Endothelial cell (in vitro differentiated cells): ENCODE measurements around the gene KCNJ14. TPM values are rescaled to one million over a fixed set of nuclear protein-coding genes. Genes with fewer than 3 reads are reported as not detected.

Experiments used
- DNase-seq: peaks from one replicate; pipeline ENCODE4 v3.0.0; 2021; ENCODE audit warnings: low spot score
- H3K27ac Mint-ChIP-seq: one replicate; pipeline ENCODE4 v1.8.0; 2021; ENCODE audit warnings: mixed read lengths, inconsistent platforms; ENCODE audit not compliant: unreplicated experiment
- H3K27me3 Mint-ChIP-seq: one replicate; pipeline ENCODE4 v1.8.0; 2021; ENCODE audit warnings: mild to moderate bottlenecking, moderate library complexity, mixed read lengths, inconsistent platforms; ENCODE audit not compliant: unreplicated experiment
- H3K36me3 Mint-ChIP-seq: one replicate; pipeline ENCODE4 v1.8.0; 2021; ENCODE audit warnings: mild to moderate bottlenecking, low read depth, mixed read lengths, inconsistent platforms; ENCODE audit not compliant: unreplicated experiment
- H3K4me1 Mint-ChIP-seq: one replicate; pipeline ENCODE4 v1.8.0; 2021; ENCODE audit warnings: mild to moderate bottlenecking, mixed read lengths, inconsistent platforms; ENCODE audit not compliant: unreplicated experiment
- H3K4me3 Mint-ChIP-seq: one replicate; pipeline ENCODE4 v1.8.0; 2021; ENCODE audit warnings: mild to moderate bottlenecking, mixed read lengths, inconsistent platforms; ENCODE audit not compliant: unreplicated experiment
- H3K9me3 Mint-ChIP-seq: one replicate; pipeline ENCODE4 v1.8.0; 2021; ENCODE audit warnings: mixed read lengths, inconsistent platforms; ENCODE audit not compliant: unreplicated experiment
- CTCF ChIP-seq: fragments of 200-600 bp; sonication (generic); IDR thresholded peaks from one replicate; pipeline ENCODE4 v1.5.0; 2021; ENCODE audit warnings: antibody characterized with exemption; ENCODE audit not compliant: unreplicated experiment
- total RNA-seq: library from RNA; stranded (reverse); fragmentation: NEBNext Ultra II Directional; extraction: Animal tissue kit (Norgen Biotek cat#: 25700); gene quantifications from one replicate; pipeline ENCODE4 v1.2.1, GENCODE V29; 2021; ENCODE audit not compliant: unreplicated experiment

KCNJ14 gene
- total RNA-seq, 1 donor from 2014 or later: 0.95 TPM

GRCh38 chr19:48513289-48514122, 58.1 kb downstream of the KCNJ14 start:
- no peak overlapping the region for H3K27ac Mint-ChIP-seq
- H3K9me3 Mint-ChIP-seq: no peaks in the 10 kb centered on the region
- H3K36me3 Mint-ChIP-seq: no peaks in the 10 kb centered on the region
- no peak for TF ChIP-seq CTCF
- peaks cover 2% of the 10 kb centered on the region for H3K4me1 Mint-ChIP-seq
- DNase-seq: peak; percentile 67
- no peak overlapping the region for H3K4me3 Mint-ChIP-seq
- peaks cover 11% of the 10 kb centered on the region for H3K27me3 Mint-ChIP-seq

- no peak for TF ChIP-seq CTCF
- Mint-ChIP-seq H3K27me3 (peaks cover 11% of the 10 kb centered on the region), H3K27ac (no peak overlapping the region), H3K36me3 (no peaks in the 10 kb centered on the region), H3K4me3 (no peak overlapping the region), H3K4me1 (peaks cover 2% of the 10 kb centered on the region), H3K9me3 (no peaks in the 10 kb centered on the region)
- no peak for DNase-seq
Observed at GRCh38 chr19:48514123-48514458, 58.7 kb downstream of the KCNJ14 start.

GRCh38 chr19:48516536-48516935, 61.2 kb downstream of the KCNJ14 start:
- no peak for DNase-seq
- Mint-ChIP-seq H3K4me3 (no peak overlapping the region), H3K36me3 (no peaks in the 10 kb centered on the region), H3K4me1 (no peaks in the 10 kb centered on the region), H3K27me3 (no peaks in the 10 kb centered on the region), H3K9me3 (no peaks in the 10 kb centered on the region), H3K27ac (no peak overlapping the region)
- no peak for TF ChIP-seq CTCF

Other genes starting within 250 kb of the KCNJ14 start
- 210 TPM for gene CARD8, start 199.7 kb upstream of the KCNJ14 start, total RNA-seq
- gene ZNF114, start 185.5 kb upstream of the KCNJ14 start, total RNA-seq: 12.2 TPM
- gene EMP3, start 130.0 kb upstream of the KCNJ14 start, total RNA-seq: 10.0 TPM
- gene TMEM143, start 91.6 kb upstream of the KCNJ14 start, total RNA-seq: 8.5 TPM
- gene SYNGR4, start 91.2 kb upstream of the KCNJ14 start, total RNA-seq: not detected
- 325 TPM for gene KDELR1, start 64.0 kb upstream of the KCNJ14 start, total RNA-seq
- 25.2 TPM for gene GRIN2D, start 61.9 kb upstream of the KCNJ14 start, total RNA-seq
- gene GRWD1, start 9.6 kb upstream of the KCNJ14 start, total RNA-seq: 38.4 TPM
- gene CYTH2, start 13.8 kb downstream of the KCNJ14 start, total RNA-seq: 165 TPM
- gene LMTK3, start 56.3 kb downstream of the KCNJ14 start, total RNA-seq: 3.0 TPM
- 0.62 TPM for gene SULT2B1, start 96.6 kb downstream of the KCNJ14 start, total RNA-seq
- not detected for gene SPACA4, start 151.2 kb downstream of the KCNJ14 start, total RNA-seq
- 0.64 TPM for gene FAM83E, start 159.5 kb downstream of the KCNJ14 start, total RNA-seq
- 1,683 TPM for gene RPL18, start 163.6 kb downstream of the KCNJ14 start, total RNA-seq
- 24.7 TPM for gene SPHK2, start 163.9 kb downstream of the KCNJ14 start, total RNA-seq
- gene DBP, start 181.8 kb downstream of the KCNJ14 start, total RNA-seq: 4.3 TPM
- 11.9 TPM for gene CA11, start 190.6 kb downstream of the KCNJ14 start, total RNA-seq
- gene NTN5, start 217.4 kb downstream of the KCNJ14 start, total RNA-seq: 0.21 TPM
- gene FUT2, start 240.4 kb downstream of the KCNJ14 start, total RNA-seq: 1.5 TPM